Measurements from ENCODE around the gene SH3GL3.

GRCh38 chr15:83567318-83567717 is 120.2 kb downstream of the SH3GL3 start:
- TF ChIP-seq CTCF (IDR thresholded peaks at IDR 0.05; ENCODE audit: low read length) (no peak), EZH2 (IDR thresholded peaks at IDR 0.05; ENCODE audit: borderline replicate concordance, low read length) (no peak)
